ENCODE measurements around the gene LYSMD2.

DNA sequence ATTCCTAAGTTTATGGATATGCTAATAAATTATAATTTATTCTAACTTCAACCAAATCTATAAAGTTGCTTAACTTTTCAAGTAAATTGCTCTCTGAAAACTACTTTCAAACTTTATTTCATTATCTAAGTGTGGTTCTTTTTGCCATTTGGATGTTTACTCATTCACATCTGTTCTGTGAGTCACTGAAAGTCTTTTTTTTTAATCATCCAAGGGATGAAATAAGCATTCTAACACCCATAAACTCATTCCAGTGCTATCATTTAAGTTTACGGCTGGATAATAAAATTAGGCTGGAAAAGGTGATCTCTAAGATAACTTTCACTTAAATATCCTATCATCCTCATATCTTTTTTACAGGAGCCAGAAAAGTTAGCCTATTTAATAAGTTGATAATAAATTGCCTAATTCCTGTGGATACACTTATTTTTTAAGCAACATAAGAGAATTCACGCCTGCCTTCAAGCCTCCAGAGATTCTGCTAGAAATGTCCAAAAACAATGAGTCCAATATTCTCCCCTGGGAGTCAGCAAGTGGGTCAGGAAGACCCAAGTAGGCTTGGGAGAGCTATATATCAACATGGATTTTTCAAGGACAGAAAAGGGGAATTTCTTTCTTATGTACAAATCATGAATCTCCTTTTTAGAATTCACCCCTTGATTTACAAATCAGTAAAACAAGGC is 30.4 kb downstream of the LYSMD2 start:
- TF ChIP-seq, protein P1, sequence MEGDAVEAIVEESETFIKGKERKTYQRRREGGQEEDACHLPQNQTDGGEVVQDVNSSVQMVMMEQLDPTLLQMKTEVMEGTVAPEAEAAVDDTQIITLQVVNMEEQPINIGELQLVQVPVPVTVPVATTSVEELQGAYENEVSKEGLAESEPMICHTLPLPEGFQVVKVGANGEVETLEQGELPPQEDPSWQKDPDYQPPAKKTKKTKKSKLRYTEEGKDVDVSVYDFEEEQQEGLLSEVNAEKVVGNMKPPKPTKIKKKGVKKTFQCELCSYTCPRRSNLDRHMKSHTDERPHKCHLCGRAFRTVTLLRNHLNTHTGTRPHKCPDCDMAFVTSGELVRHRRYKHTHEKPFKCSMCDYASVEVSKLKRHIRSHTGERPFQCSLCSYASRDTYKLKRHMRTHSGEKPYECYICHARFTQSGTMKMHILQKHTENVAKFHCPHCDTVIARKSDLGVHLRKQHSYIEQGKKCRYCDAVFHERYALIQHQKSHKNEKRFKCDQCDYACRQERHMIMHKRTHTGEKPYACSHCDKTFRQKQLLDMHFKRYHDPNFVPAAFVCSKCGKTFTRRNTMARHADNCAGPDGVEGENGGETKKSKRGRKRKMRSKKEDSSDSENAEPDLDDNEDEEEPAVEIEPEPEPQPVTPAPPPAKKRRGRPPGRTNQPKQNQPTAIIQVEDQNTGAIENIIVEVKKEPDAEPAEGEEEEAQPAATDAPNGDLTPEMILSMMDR (IDR thresholded peaks at IDR 0.05), result no peak
- TF ChIP-seq POLR2A (IDR thresholded peaks at IDR 0.05), result no peak

All from right lobe of liver (tissue), 4 donors.